SK-N-SH treated with all-trans-retinoic acid at 6 μM for 48 hours (cell line): ENCODE results near the gene PPFIA4.

ENCODE experiments used
- ATAC-seq: fragments of 200-7000 bp; cut with Tn5 transposase; 3 replicates; pipeline ENCODE4 v1.9.1; 2020; ENCODE audit warnings: mild to moderate bottlenecking, moderate library complexity
- ARNTL ChIP-seq: fragments of 450-650 bp; formaldehyde crosslinking; IDR thresholded peaks from 2 replicates; pipeline ENCODE4 v1.5.0; 2020; ENCODE audit warnings: low read depth, mild to moderate bottlenecking, moderate library complexity, borderline replicate concordance
- BACH2 ChIP-seq: fragments of 250-450 bp; sonication (Bioruptor Pico); IDR thresholded peaks from 2 replicates; pipeline ENCODE4 v1.9.0; 2021; ENCODE audit warnings: mild to moderate bottlenecking, borderline replicate concordance
- CSDC2 ChIP-seq: fragments of 250-450 bp; sonication (Bioruptor Pico); IDR thresholded peaks from 2 replicates; pipeline ENCODE4 v1.5.0; 2020; ENCODE audit warnings: mild to moderate bottlenecking, moderate library complexity
- ESRRG ChIP-seq: fragments of 250-450 bp; sonication (Bioruptor Pico); IDR thresholded peaks from 2 replicates; pipeline ENCODE4 v1.6.1; 2021; ENCODE audit warnings: mild to moderate bottlenecking
- GLIS3 ChIP-seq: fragments of 250-450 bp; sonication (Bioruptor Pico); IDR thresholded peaks from 2 replicates; pipeline ENCODE4 v1.5.0; 2020; ENCODE audit warnings: mild to moderate bottlenecking, moderate library complexity
- ISL1 ChIP-seq: fragments of 250-450 bp; sonication (Bioruptor Pico); IDR thresholded peaks from 2 replicates; pipeline ENCODE4 v2.1.2; 2022; ENCODE audit warnings: mild to moderate bottlenecking, moderate library complexity
- OSR1 ChIP-seq: fragments of 250-450 bp; sonication (Bioruptor Pico); IDR thresholded peaks from 2 replicates; pipeline ENCODE4 v1.8.0; 2022; ENCODE audit warnings: moderate library complexity, mild to moderate bottlenecking, inconsistent platforms
- PPARA ChIP-seq: fragments of 250-450 bp; sonication (Bioruptor Pico); IDR thresholded peaks from 2 replicates; pipeline ENCODE4 v1.5.0; 2020; ENCODE audit warnings: mild to moderate bottlenecking, borderline replicate concordance
- RARB ChIP-seq: fragments of 250-450 bp; sonication (Bioruptor Pico); IDR thresholded peaks from 2 replicates; pipeline ENCODE4 v1.8.0; 2021; ENCODE audit warnings: mild to moderate bottlenecking, moderate library complexity
- SNAI2 ChIP-seq: fragments of 250-450 bp; sonication (Bioruptor Pico); IDR thresholded peaks from 2 replicates; pipeline ENCODE4 v1.5.0; 2020; ENCODE audit warnings: mild to moderate bottlenecking, moderate library complexity
- TCF4 ChIP-seq: fragments of 250-450 bp; sonication (Bioruptor Pico); IDR thresholded peaks from 2 replicates; pipeline ENCODE4 v1.8.0; 2021; ENCODE audit warnings: mild to moderate bottlenecking, moderate library complexity, borderline replicate concordance
- TOX ChIP-seq: fragments of 250-450 bp; sonication (Bioruptor Pico); IDR thresholded peaks from 2 replicates; pipeline ENCODE4 v1.8.0; 2021; ENCODE audit warnings: mild to moderate bottlenecking, moderate library complexity, borderline replicate concordance
- ZC3H10 ChIP-seq: fragments of 250-450 bp; sonication (Bioruptor Pico); IDR thresholded peaks from 2 replicates; pipeline ENCODE4 v1.5.1; 2021; ENCODE audit warnings: mild to moderate bottlenecking, moderate library complexity
- ZFP3 ChIP-seq: fragments of 250-450 bp; sonication (Bioruptor Pico); IDR thresholded peaks from 2 replicates; pipeline ENCODE4 v1.5.0; 2020; ENCODE audit warnings: mild to moderate bottlenecking, moderate library complexity
- ZFP30 ChIP-seq: fragments of 450-650 bp; formaldehyde crosslinking; IDR thresholded peaks from 2 replicates; pipeline ENCODE4 v1.5.0; 2022; ENCODE audit warnings: mild to moderate bottlenecking, moderate library complexity
- ZNF565 ChIP-seq: fragments of 450-650 bp; formaldehyde crosslinking; conservative IDR thresholded peaks from 2 replicates; pipeline ENCODE4 v1.5.0; 2020; ENCODE audit warnings: low read depth, mild to moderate bottlenecking, moderate library complexity
- ZNF70 ChIP-seq: fragments of 450-650 bp; formaldehyde crosslinking; IDR thresholded peaks from 2 replicates; pipeline ENCODE4 v1.5.0; 2020; ENCODE audit warnings: mild to moderate bottlenecking, moderate library complexity
- ZNF8 ChIP-seq: fragments of 450-650 bp; formaldehyde crosslinking; IDR thresholded peaks from 2 replicates; pipeline ENCODE4 v1.5.0; 2020; ENCODE audit warnings: mild to moderate bottlenecking, moderate library complexity
- TF ChIP-seq, protein P1 (sequence below): fragments of 250-450 bp; sonication (Bioruptor Pico); IDR thresholded peaks from 2 replicates; pipeline ENCODE4 v1.8.0; 2021; ENCODE audit warnings: low read depth, mild to moderate bottlenecking, moderate library complexity, borderline replicate concordance
- TF ChIP-seq, protein P2 (sequence below): fragments of 250-450 bp; sonication (Bioruptor Pico); IDR thresholded peaks from 2 replicates; pipeline ENCODE4 v1.5.1; 2020; ENCODE audit warnings: low read depth, mild to moderate bottlenecking, moderate library complexity
- TF ChIP-seq, protein P3 (sequence below): fragments of 250-450 bp; sonication (Bioruptor Pico); IDR thresholded peaks from 2 replicates; pipeline ENCODE4 v1.5.0; 2020; ENCODE audit warnings: mild to moderate bottlenecking, moderate library complexity
- TF ChIP-seq, protein P4 (sequence below): fragments of 250-450 bp; sonication (Bioruptor Pico); IDR thresholded peaks from 2 replicates; pipeline ENCODE4 v1.8.0; 2020; ENCODE audit warnings: mild to moderate bottlenecking, moderate library complexity, borderline replicate concordance

The PPFIA4 gene

DNA sequence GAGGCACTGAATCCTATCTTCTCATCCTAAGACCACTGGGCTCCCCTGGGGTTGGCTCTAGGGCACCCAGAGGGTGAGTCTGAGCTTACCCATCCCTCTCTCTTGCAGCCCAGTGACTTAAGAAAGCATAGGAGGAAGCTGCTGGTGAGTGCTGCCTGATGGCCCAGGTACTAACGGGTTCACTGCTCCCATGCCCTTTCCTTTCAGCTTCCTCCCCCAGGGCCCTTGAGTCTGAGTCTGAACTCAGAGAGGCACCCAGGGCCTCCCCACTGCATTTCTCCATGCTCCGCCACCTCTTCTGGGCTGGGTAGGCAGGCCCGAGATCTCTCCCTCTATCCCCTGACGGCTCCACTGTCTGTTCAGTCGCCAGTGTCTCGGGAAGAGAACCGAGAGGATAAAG is 29.7 kb downstream of the PPFIA4 start:
- TF ChIP-seq OSR1 (CRISPR knock-in tag) (no peak), GLIS3 (no peak), ZNF565 (no peak), ZNF70 (no peak), ESRRG (no peak), SNAI2 (CRISPR knock-in tag) (no peak), ARNTL (no peak), ZC3H10 (CRISPR knock-in tag) (no peak), TOX (no peak), PPARA (no peak), ZFP3 (CRISPR knock-in tag) (no peak), ZFP30 (CRISPR knock-in tag) (no peak), ISL1 (CRISPR knock-in tag) (no peak), CSDC2 (CRISPR knock-in tag) (no peak)
- TF ChIP-seq, protein P1, sequence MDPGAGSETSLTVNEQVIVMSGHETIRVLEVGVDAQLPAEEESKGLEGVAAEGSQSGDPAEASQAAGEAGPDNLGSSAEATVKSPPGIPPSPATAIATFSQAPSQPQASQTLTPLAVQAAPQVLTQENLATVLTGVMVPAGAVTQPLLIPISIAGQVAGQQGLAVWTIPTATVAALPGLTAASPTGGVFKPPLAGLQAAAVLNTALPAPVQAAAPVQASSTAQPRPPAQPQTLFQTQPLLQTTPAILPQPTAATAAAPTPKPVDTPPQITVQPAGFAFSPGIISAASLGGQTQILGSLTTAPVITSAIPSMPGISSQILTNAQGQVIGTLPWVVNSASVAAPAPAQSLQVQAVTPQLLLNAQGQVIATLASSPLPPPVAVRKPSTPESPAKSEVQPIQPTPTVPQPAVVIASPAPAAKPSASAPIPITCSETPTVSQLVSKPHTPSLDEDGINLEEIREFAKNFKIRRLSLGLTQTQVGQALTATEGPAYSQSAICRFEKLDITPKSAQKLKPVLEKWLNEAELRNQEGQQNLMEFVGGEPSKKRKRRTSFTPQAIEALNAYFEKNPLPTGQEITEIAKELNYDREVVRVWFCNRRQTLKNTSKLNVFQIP (CRISPR knock-in tag) = no peak
- TF ChIP-seq, protein P2, sequence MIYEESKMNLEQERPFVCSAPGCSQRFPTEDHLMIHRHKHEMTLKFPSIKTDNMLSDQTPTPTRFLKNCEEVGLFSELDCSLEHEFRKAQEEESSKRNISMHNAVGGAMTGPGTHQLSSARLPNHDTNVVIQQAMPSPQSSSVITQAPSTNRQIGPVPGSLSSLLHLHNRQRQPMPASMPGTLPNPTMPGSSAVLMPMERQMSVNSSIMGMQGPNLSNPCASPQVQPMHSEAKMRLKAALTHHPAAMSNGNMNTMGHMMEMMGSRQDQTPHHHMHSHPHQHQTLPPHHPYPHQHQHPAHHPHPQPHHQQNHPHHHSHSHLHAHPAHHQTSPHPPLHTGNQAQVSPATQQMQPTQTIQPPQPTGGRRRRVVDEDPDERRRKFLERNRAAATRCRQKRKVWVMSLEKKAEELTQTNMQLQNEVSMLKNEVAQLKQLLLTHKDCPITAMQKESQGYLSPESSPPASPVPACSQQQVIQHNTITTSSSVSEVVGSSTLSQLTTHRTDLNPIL (CRISPR knock-in tag) = no peak
- no peak for ATAC-seq

DNA sequence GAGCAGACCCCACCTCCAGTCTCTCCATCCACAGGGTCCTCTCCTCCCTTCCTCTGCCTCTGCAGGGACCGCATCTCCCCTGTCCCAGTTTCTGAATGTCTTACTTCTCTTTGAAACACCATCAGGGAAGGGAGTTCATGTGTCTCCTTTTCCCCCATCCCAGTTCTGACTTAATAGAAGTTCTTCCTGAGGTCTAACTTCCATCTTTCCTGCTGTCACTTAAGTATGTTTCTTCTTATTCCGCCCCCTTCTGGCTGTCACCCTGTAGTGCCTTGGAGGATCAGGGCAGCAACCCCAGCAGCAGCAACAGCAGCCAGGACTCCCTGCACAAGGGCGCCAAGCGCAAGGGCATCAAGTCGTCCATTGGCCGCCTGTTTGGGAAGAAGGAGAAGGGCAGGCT is 30.2 kb downstream of the PPFIA4 start:
- TF ChIP-seq TCF4 (CRISPR knock-in tag) (no peak), TOX (no peak), GLIS3 (no peak), ESRRG (no peak), ZFP30 (CRISPR knock-in tag) (no peak), BACH2 (no peak), ARNTL (no peak), ZNF565 (no peak), CSDC2 (CRISPR knock-in tag) (no peak), RARB (no peak), PPARA (no peak), SNAI2 (CRISPR knock-in tag) (no peak), OSR1 (CRISPR knock-in tag) (no peak), ISL1 (CRISPR knock-in tag) (no peak), ZNF8 (CRISPR knock-in tag) (no peak), ZC3H10 (CRISPR knock-in tag) (no peak)
- TF ChIP-seq, protein P3, sequence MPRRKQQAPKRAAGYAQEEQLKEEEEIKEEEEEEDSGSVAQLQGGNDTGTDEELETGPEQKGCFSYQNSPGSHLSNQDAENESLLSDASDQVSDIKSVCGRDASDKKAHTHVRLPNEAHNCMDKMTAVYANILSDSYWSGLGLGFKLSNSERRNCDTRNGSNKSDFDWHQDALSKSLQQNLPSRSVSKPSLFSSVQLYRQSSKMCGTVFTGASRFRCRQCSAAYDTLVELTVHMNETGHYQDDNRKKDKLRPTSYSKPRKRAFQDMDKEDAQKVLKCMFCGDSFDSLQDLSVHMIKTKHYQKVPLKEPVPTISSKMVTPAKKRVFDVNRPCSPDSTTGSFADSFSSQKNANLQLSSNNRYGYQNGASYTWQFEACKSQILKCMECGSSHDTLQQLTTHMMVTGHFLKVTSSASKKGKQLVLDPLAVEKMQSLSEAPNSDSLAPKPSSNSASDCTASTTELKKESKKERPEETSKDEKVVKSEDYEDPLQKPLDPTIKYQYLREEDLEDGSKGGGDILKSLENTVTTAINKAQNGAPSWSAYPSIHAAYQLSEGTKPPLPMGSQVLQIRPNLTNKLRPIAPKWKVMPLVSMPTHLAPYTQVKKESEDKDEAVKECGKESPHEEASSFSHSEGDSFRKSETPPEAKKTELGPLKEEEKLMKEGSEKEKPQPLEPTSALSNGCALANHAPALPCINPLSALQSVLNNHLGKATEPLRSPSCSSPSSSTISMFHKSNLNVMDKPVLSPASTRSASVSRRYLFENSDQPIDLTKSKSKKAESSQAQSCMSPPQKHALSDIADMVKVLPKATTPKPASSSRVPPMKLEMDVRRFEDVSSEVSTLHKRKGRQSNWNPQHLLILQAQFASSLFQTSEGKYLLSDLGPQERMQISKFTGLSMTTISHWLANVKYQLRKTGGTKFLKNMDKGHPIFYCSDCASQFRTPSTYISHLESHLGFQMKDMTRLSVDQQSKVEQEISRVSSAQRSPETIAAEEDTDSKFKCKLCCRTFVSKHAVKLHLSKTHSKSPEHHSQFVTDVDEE = no peak
- TF ChIP-seq, protein P2 (CRISPR knock-in tag) = no peak
- TF ChIP-seq, protein P4, sequence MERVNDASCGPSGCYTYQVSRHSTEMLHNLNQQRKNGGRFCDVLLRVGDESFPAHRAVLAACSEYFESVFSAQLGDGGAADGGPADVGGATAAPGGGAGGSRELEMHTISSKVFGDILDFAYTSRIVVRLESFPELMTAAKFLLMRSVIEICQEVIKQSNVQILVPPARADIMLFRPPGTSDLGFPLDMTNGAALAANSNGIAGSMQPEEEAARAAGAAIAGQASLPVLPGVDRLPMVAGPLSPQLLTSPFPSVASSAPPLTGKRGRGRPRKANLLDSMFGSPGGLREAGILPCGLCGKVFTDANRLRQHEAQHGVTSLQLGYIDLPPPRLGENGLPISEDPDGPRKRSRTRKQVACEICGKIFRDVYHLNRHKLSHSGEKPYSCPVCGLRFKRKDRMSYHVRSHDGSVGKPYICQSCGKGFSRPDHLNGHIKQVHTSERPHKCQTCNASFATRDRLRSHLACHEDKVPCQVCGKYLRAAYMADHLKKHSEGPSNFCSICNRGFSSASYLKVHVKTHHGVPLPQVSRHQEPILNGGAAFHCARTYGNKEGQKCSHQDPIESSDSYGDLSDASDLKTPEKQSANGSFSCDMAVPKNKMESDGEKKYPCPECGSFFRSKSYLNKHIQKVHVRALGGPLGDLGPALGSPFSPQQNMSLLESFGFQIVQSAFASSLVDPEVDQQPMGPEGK (CRISPR knock-in tag) = no peak
- TF ChIP-seq, protein P1 (CRISPR knock-in tag) = no peak
- TF ChIP-seq, all 23 proteins: peak for 0
- no peak for ATAC-seq
